Rectal smooth muscle tissue (tissue), 1 donor: ENCODE data around the gene EPB41.
"Not testable (repeated sequence)": the region's sequence is repeated elsewhere in the genome, so short reads cannot be mapped to it uniquely, and the experiment has no call there.

Experiments used
- H3K27ac ChIP-seq: one replicate; pipeline ENCODE4 v1.7.0; 2013; ENCODE audit warnings: low read depth, low read length, inconsistent platforms
- H3K27me3 ChIP-seq: one replicate; pipeline ENCODE4 v1.7.0; 2013; ENCODE audit warnings: low read length; ENCODE audit not compliant: control insufficient read depth, insufficient read depth
- H3K36me3 ChIP-seq: one replicate; pipeline ENCODE4 v1.7.0; 2013; ENCODE audit warnings: low read length; ENCODE audit not compliant: control insufficient read depth, insufficient read depth
- H3K4me1 ChIP-seq: one replicate; pipeline ENCODE4 v1.7.0; 2013; ENCODE audit warnings: low read length; ENCODE audit not compliant: control insufficient read depth, insufficient read depth
- H3K4me3 ChIP-seq: one replicate; pipeline ENCODE4 v1.7.0; 2013; ENCODE audit warnings: low read length
- H3K9ac ChIP-seq: one replicate; pipeline ENCODE4 v1.7.0; 2013; ENCODE audit warnings: low read length

Gene EPB41

DNA sequence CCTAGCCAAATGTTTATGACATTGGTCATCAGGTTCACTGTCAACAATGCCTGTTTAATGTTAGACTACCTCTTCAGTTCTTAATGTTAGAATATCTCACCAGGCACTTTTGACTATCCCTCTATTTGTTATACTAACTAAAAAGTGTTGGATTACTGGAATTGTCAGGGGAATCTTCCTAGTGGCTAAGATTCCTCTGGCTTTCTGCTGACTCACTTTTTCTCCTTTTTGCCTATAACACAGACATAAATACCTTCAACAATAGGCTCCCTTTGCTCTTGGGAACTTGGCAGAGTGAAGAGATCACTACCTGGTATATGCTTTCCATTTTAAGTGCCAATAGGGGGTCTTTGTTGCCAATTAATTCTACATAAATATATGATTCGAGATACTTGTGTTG lies 140.8 kb downstream of the EPB41 start:
- H3K27ac ChIP-seq: peak overlapping the region; percentile 68
- H3K36me3 ChIP-seq: no peaks in the 10 kb centered on the region

DNA sequence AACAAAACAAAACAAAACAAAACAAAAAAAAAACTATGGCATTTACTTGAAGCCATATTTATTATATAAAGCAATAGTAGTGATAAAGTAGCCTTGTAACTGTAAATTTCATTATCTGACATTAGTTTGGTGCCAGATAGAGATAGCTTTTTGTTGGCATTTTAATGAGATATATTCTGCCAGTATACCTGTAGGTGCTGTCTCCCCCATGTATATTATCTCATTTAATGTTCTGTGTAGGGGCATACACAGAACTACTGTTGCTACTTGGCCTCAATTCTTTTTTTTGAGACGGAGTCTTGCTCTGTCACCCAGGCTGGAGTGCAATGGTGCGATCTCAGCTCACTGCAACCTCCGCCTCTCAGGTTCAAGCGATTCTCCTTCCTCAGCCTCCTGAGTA lies 141.9 kb downstream of the EPB41 start:
- Histone ChIP-seq H3K4me3 (no peak overlapping the region), H3K36me3 (no peaks in the 10 kb centered on the region), H3K27ac (no peak overlapping the region), H3K9ac (no peak overlapping the region), H3K4me1 (peaks cover 6% of the 10 kb centered on the region), H3K27me3 (no peaks in the 10 kb centered on the region)

More for the DNA sequence above, 140.8 kb downstream of the EPB41 start:
- Histone ChIP-seq H3K27me3 (no peaks in the 10 kb centered on the region), H3K9ac (no peak overlapping the region), H3K4me1 (peaks cover 9% of the 10 kb centered on the region), H3K4me3 (no peak overlapping the region)

DNA sequence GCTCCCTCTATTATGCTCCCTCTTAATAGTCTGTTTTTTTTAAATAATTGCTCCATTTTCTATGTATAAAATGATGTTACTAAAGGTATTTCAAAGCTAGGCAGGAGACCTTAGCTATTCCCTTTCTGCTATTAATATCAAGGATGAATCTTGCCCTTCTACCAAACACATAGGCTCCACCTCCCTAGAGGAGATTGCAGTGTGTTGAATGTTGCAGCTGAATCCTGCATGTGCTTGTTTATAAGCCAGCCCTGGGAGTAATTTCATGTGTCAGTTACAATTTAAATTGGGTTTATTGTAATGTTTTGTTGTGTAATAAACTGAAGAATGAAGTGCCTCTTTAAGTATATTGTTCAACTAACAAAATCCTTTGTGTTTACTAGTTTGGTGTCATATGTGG lies 143.3 kb downstream of the EPB41 start:
- Histone ChIP-seq H3K4me1 (peaks cover 5% of the 10 kb centered on the region), H3K27ac (no peak overlapping the region), H3K9ac (no peak overlapping the region), H3K36me3 (no peaks in the 10 kb centered on the region), H3K4me3 (no peak overlapping the region), H3K27me3 (no peaks in the 10 kb centered on the region)

DNA sequence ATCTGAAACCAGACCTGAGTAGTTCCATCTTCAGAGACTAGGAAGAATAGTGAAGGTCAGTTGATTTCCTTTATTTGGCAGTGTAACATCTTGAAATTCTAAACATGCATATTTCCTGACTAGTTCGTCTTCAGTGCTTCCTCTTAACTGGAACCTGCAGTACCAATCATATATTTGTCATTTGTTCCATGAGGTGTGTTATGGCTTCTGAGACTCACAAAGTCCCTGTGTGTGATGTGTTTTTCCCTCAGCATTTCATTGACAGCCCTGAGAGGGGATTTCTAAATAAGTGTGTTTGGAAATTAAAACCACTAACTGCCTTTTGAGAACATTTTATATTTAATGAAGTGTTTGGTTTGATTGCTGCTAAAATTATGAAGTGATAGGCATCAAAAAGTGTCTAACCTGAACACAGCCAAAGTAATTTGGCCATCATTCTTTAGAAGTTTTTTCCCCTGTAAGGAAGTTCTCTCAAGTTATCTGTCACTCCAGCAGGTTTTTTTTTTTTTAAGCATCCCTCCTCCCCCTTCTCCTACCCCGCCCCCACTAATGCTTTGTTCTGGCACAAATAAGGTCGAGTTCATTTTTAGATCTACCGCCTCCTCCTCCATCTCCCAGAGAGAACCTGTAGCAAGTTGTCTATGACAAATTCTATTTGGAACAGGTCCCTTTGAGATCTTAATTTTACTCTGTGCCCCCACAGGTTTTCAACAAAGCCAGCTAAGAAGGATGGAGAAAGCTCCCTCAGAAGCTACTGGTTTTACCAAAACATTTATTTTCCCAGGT lies 148.0 kb downstream of the EPB41 start:
- no peaks in the 10 kb centered on the region for H3K27me3 ChIP-seq
- H3K27ac ChIP-seq: no peak overlapping the region
- no peaks in the 10 kb centered on the region for H3K36me3 ChIP-seq
- H3K4me3 ChIP-seq: no peak overlapping the region
- H3K9ac ChIP-seq: no peak overlapping the region
- no peaks in the 10 kb centered on the region for H3K4me1 ChIP-seq

DNA sequence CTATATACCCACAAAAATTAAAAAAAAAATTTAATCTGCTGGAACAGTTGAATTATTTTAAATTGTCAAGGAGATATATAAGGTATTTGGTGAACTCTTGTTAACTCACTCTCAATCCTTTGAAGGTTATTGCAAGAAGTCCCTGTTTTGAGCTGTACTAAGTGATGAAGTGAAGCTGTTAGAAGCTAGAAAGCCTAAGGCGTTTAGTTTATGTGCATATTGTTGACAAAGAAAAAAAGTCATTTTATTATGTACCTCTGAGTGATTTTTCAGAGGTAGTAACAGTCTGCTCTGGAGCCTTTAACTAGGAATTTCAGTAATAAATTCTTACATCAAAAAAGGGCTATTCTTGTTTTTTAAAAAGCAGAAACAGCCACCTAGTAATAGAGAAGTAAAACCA lies 149.7 kb downstream of the EPB41 start:
- Histone ChIP-seq H3K27me3 (no peaks in the 10 kb centered on the region), H3K4me3 (no peak overlapping the region), H3K9ac (no peak overlapping the region), H3K36me3 (no peaks in the 10 kb centered on the region), H3K4me1 (no peaks in the 10 kb centered on the region), H3K27ac (no peak overlapping the region)

DNA sequence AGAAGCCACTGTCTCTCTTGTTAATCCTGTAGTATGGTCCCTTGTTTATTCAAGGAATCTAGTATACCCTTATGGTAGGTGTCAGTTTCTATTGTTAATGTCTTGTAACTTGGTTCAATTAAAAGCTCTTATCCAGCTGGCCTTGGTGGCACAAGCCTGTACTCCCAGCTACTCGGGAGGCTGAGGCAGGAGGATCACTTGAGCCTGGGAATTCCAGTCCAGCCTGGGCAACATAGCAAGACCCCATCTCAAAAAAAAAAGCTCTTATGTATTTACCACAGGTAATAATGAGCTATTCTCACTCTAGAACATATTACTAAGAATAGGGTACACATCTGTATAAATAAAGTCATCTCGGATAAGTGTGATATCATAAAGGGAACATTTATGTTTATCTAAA lies 162.8 kb downstream of the EPB41 start:
- H3K4me3 ChIP-seq: no peak overlapping the region
- H3K4me1 ChIP-seq: peaks cover 4% of the 10 kb centered on the region
- H3K27ac ChIP-seq: no peak overlapping the region
- no peak overlapping the region for H3K9ac ChIP-seq
- H3K27me3 ChIP-seq: no peaks in the 10 kb centered on the region
- H3K36me3 ChIP-seq: no peaks in the 10 kb centered on the region

DNA sequence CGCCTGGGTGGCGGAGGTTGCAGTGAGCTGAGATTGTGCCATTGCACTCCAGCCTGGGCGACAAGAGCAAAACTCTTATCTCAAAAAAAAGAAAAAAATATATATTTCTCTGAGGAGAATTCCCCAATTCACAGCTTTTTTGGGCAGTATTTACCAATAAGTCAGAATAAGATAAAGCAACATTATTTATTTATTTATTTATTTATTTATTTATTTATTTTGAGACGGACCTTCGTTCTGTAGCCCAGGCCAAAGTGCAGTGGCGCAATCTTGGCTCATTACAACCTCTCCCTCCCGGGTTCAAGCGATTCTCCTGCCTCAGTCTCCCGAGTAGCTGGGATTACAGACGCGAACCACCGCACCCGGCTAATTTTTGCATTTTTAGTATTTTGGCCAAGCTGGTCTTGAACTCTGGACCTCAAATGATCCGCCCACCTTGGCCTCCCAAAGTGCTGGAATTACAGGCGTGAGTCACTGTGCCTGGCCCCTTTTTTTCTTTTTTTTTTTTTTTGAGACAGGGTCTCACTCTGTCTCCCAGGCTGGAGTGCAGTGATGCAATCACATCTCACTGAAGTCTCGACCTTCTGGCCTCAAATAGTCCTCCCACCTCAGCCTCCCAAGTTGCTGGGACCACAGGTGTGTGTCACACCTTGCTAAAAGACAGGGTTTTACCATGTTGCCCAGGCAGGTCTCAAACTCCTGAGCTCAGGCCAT lies 165.7 kb downstream of the EPB41 start:
- not testable (repeated sequence) for H3K36me3 ChIP-seq, H3K4me3 ChIP-seq, H3K27me3 ChIP-seq, H3K9ac ChIP-seq
- Histone ChIP-seq H3K4me1 (peaks cover 14% of the 10 kb centered on the region), H3K27ac (peak overlapping the region; percentile 40)

DNA sequence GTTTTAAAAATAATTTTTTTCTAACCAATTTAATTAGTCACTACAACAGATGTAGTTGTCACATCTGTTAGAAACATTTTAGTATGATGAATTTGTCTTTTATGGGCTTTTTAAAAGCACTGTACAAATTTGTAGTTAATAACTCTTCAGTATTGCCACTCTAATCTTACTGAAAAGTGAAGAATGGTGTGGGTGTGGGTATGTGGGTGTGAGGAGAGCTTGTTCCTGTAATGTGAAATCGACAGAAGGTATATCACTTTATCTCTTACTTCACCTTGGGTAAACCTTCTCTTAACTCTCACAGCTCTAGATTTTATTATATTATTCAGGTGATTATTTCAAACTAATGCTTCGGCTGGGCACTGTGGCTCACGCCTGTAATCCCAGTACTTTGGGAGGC lies 166.8 kb downstream of the EPB41 start:
- Histone ChIP-seq H3K4me1 (peaks cover 14% of the 10 kb centered on the region), H3K4me3 (no peak overlapping the region), H3K27ac (peak overlapping the region; percentile 40), H3K36me3 (no peaks in the 10 kb centered on the region), H3K9ac (no peak overlapping the region), H3K27me3 (no peaks in the 10 kb centered on the region)

DNA sequence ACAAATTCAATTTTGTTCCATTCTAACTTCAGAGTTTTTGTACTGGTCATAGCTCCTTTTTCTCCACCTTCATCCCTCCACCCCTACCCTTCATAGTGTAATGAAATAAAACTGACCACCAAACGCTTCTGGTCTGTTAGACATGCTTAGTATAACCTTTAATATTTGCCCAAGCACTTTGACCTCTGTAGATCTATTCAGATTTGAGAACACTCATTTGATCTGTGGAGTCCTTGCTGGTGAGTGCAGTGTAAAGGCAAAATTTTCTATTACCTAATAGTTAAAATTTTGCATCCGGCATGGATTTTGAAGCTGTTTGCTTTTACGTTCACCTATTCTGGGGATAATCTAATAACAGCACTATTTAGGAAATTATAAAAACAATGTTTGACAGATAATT lies 168.2 kb downstream of the EPB41 start:
- peaks cover 14% of the 10 kb centered on the region for H3K4me1 ChIP-seq
- H3K9ac ChIP-seq: no peak overlapping the region
- no peaks in the 10 kb centered on the region for H3K27me3 ChIP-seq
- H3K36me3 ChIP-seq: no peaks in the 10 kb centered on the region
- peak overlapping the region; percentile 86 for H3K27ac ChIP-seq
- H3K4me3 ChIP-seq: no peak overlapping the region

DNA sequence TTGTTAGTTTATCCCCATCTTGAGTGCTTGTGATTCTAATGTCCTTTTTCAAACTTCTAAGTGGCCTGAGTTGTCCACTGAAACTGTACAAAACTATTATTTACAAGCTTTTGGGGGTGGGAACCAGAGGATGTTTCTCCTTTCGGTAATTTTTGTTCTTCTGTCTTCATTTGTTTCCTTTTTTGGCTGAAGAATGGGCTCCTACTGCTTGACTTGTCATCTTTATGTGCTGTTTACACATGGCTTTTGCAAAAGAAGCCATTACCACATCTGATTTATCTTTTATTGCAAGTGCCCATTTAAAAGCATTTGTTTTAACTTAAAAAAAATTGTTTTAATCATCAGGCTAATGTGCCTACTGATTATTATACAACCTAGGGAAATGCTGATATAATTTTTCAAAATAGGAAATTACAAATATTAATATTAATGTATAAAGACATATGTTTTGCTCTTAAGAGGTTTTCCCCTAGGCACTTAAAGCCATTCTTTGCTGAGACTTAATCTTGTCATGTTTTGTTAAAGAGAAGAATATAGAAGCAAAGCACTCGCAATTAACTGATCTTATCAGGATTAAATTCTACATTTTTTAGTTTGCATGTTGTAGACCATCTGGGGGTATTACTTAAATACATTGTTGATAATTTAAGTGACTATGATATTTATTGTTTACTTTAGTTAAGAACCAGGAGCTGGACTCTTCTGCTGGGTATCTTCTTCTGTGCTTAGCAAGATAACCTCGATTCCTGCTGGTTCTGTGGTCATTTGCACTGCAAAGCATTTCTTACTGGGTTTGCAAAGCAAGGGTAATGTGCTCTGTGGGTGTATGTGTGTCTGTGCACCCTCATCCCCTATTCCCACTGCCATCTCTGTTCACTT lies 169.2 kb downstream of the EPB41 start:
- H3K4me3 ChIP-seq: peak overlapping the region; percentile 5

DNA sequence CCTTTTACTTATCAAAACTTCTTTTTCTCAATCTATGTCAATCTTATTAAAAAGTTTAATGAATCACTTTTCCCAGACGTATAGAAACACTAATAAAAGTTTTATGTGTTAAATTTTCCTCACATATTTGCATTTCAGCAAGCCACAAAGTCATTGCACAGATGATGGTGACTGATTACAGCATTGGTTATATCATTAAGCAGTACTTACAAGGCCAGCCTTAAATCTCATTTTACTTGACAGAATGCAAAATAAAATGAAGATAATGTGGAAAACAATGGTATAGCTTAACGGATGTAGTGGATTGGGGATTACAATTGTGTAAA lies 169.8 kb downstream of the EPB41 start:
- H3K4me1 ChIP-seq: peaks cover 14% of the 10 kb centered on the region
- no peak overlapping the region for H3K4me3 ChIP-seq
- H3K9ac ChIP-seq: no peak overlapping the region
- H3K27ac ChIP-seq: peak overlapping the region; percentile 60
- no peaks in the 10 kb centered on the region for H3K36me3 ChIP-seq
- H3K27me3 ChIP-seq: no peaks in the 10 kb centered on the region

More for the DNA sequence above, 169.2 kb downstream of the EPB41 start:
- Histone ChIP-seq H3K4me1 (peaks cover 14% of the 10 kb centered on the region), H3K36me3 (no peaks in the 10 kb centered on the region), H3K9ac (no peak overlapping the region), H3K27ac (peak overlapping the region; percentile 86), H3K27me3 (no peaks in the 10 kb centered on the region)

DNA sequence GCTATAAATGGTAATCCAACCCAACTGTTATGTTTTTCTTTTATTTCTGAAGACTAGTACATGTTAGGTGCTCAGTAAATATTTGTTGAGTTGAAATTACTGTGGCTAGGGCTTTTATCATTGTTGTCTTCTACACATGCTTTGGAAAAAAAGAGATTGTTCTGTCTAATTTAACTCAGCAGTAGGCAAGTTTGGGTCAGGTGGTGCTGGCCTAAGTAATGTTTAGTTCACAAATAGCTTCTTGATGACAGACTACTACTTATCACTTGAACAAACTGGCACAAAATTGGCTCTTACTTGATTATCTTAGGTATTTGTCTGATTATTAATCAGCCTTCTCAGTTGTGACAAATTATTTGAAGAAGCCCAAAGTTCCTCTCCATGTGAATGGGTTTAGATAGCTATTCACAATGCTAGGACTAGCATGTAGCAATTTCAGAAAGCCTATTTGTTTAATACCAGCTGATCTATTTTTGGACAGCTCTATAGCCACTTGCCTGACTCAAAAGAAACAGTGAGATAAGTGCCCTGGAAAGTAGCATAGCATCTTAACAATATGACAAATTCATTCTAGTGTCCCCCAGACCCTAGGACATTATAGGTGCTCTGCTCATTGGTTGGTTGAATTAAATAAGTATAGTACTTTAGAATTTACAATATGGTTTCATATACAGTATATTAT lies 176.7 kb downstream of the EPB41 start:
- no peak overlapping the region for H3K9ac ChIP-seq
- no peak overlapping the region for H3K27ac ChIP-seq
- no peak overlapping the region for H3K4me3 ChIP-seq
- H3K36me3 ChIP-seq: no peaks in the 10 kb centered on the region
- peaks cover 2% of the 10 kb centered on the region for H3K4me1 ChIP-seq
- H3K27me3 ChIP-seq: no peaks in the 10 kb centered on the region
